ENCODE data around the gene CCDC110.

DNA sequence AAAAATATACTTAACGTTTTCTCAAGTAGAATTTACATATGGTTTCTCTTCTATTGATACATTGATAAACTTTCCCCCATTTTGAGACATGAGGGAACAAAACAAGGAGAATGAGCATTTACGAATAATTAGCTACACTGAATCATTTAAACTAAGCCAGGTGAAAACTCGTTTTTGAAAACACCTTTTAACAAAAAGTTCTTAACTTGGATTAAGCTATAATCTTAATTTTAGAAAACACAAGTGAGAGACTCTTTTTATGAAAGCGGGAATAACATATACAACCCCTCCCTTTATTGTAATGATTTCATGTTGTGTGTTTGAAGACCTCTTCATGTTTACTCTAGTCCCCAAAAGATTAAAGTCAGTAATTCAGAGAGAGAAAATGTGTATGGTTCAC, 43.7 kb upstream of the CCDC110 start:
- TF ChIP-seq, protein P1, sequence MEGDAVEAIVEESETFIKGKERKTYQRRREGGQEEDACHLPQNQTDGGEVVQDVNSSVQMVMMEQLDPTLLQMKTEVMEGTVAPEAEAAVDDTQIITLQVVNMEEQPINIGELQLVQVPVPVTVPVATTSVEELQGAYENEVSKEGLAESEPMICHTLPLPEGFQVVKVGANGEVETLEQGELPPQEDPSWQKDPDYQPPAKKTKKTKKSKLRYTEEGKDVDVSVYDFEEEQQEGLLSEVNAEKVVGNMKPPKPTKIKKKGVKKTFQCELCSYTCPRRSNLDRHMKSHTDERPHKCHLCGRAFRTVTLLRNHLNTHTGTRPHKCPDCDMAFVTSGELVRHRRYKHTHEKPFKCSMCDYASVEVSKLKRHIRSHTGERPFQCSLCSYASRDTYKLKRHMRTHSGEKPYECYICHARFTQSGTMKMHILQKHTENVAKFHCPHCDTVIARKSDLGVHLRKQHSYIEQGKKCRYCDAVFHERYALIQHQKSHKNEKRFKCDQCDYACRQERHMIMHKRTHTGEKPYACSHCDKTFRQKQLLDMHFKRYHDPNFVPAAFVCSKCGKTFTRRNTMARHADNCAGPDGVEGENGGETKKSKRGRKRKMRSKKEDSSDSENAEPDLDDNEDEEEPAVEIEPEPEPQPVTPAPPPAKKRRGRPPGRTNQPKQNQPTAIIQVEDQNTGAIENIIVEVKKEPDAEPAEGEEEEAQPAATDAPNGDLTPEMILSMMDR (conservative IDR thresholded peaks at IDR 0.05; ENCODE audit: low read depth, low read length) = no peak
- TF ChIP-seq MAZ (IDR thresholded peaks at IDR 0.05; ENCODE audit: borderline replicate concordance, low read depth, low read length) = no peak
- TF ChIP-seq POLR2A (IDR thresholded peaks at IDR 0.05; ENCODE audit: low read depth, low read length) = no peak
- no peak for TF ChIP-seq RAD21 (IDR thresholded peaks at IDR 0.05; ENCODE audit: low read length)
- TF ChIP-seq SMC3 (IDR thresholded peaks at IDR 0.05; ENCODE audit: low read depth, low read length) = no peak
- TF ChIP-seq RFX5 (IDR thresholded peaks at IDR 0.05; ENCODE audit: low read depth, low read length) = no peak
- TF ChIP-seq, protein P2, sequence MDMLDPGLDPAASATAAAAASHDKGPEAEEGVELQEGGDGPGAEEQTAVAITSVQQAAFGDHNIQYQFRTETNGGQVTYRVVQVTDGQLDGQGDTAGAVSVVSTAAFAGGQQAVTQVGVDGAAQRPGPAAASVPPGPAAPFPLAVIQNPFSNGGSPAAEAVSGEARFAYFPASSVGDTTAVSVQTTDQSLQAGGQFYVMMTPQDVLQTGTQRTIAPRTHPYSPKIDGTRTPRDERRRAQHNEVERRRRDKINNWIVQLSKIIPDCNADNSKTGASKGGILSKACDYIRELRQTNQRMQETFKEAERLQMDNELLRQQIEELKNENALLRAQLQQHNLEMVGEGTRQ (IDR thresholded peaks at IDR 0.05; ENCODE audit: low read depth, low read length) = no peak
- no peak for TF ChIP-seq NFE2L2 (IDR thresholded peaks at IDR 0.05; ENCODE audit: low read depth, low read length)
- no peak for TF ChIP-seq RCOR1 (IDR thresholded peaks at IDR 0.05; ENCODE audit: insufficient replicate concordance, low read length)
- TF ChIP-seq, protein P3, sequence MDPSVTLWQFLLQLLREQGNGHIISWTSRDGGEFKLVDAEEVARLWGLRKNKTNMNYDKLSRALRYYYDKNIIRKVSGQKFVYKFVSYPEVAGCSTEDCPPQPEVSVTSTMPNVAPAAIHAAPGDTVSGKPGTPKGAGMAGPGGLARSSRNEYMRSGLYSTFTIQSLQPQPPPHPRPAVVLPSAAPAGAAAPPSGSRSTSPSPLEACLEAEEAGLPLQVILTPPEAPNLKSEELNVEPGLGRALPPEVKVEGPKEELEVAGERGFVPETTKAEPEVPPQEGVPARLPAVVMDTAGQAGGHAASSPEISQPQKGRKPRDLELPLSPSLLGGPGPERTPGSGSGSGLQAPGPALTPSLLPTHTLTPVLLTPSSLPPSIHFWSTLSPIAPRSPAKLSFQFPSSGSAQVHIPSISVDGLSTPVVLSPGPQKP (IDR thresholded peaks at IDR 0.05; ENCODE audit: borderline replicate concordance, low read depth, low read length) = no peak
